DMS53 treated with DMSO at 0.1 percent for 48 hours (cell line): ENCODE data around the gene OLFML2A.

Experiments
- DNase-seq: peaks from one replicate; lab custom pipeline; 2025; ENCODE audit not compliant: unreplicated experiment; lab: John Stamatoyannopoulos, UW

OLFML2A gene

GRCh38 chr9:124794902-124795491 lies 18.1 kb downstream of the OLFML2A start:
- no peak for DNase-seq

GRCh38 chr9:124795881-124796431 lies 19.0 kb downstream of the OLFML2A start:
- no peak for DNase-seq

- no peak for DNase-seq
Observed at GRCh38 chr9:124797343-124798103, 20.6 kb downstream of the OLFML2A start.

- DNase-seq: no peak
Observed at GRCh38 chr9:124799274-124800006, 22.5 kb downstream of the OLFML2A start.

DNA sequence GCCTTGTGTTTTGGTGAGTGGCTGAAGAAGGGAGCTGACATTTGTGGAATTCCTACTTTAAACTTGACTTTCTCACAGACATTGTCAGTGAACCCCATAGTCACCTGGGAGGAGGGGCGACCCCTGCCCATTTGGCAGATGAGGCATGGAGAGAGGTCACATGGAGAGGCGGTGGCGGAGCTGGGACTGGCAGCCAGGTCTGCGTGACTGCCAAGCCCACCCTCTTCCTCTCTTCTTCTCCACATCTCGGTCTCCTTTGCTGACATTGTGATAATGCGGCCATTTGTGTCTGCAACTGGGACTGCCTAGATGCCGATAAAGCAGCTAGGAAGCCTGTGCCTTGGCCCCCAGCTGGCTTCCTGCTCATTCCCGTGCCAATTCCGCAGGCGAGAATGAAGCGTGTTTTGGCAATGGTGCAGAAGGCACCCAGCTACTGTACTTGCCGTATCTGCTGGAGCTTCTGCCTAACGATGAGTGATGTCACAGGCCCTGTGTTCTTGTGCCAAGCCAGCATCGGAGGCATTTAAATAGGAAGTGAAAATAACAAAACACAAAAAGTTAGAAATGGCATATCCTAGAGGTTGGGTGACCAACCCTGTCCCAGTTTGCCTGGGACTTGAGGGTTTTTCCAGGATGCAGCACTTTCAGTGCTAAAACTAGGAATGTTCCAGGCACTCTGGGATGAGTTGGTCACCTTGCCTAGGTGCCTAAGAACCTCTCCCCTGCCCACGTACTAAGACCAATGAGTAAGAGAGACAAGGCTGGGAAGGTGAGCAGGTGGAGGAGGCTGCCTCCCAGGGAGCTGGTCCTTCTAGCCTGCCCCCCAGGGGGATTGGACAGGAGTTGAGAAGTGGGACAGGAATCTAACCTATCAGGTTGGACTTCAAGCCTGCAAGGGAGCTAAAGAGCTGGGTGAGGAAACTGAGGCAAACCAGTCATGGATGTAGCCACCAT lies 23.6 kb downstream of the OLFML2A start:
- no peak for DNase-seq

DNA sequence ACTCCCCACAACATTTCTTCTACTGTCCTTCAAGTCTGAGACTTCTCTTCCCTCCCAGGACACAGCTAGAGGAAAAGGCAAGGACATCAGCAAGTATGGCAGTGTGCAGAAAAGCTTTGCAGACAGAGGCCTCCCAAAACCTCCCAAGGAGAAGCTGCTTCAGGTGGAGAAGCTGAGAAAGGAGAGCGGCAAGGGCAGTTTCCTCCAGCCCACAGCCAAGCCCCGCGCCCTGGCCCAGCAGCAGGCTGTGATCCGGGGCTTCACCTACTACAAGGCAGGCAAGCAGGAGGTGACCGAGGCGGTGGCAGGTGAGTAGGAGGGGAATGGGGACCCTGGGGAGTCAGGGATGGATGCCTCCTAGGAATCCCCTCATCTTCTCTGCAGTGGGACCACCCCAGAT lies 24.4 kb downstream of the OLFML2A start:
- no peak for DNase-seq

DNA sequence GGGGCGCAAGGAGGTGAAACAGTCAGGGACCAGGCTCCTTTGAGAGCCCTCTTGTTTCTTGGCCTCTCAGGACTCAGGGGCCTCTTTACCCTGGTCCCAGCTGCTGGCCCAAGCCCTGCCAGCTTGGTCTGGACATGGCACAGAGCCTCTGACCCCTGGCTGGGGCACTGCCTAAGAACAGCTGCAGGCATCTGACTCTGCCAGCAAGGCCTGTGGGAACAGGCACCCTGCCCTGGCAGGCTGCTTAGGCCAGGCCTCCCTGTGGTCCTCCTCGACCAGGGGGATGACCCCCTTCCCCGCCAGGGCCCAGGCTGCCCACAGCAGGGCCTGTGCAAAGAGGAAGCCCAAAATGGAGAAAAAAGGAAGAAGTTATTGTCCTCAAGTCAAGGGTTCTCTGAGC lies 25.5 kb downstream of the OLFML2A start:
- no peak for DNase-seq

DNA sequence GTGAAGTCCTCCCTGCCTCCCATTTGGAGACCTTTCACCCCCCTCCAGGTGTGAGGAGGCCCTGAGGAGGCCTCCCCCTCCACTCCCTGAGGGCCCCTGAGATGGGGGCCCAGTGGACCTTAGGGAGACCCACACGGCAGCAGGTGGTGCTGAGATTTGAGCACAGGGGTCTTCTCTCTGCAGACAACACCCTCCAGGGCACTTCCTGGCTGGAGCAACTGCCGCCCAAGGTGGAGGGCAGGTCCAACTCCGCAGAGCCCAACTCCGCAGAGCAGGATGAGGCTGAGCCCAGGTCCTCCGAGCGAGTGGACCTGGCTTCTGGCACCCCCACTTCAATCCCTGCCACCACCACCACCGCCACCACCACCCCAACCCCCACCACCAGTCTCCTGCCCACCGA lies 27.0 kb downstream of the OLFML2A start:
- DNase-seq: no peak

DNA sequence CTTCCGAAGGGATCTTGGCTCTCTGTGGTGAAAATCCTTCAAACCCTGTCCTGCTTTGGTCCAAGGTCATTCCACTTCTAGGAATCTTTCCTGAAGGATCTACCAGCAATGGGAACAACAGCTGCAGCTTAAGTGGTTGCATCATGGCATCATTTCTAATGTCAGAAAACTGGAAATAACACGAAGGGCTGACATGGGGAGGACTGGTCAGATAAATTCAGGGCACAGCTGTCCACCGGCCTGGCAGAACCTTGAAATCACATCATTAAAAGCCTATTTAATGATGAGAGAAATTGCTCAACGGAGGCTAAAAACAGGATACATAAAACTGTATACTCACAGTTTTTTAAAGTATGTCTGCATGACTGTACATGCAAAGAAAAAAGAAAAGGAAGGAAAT lies 28.3 kb downstream of the OLFML2A start:
- DNase-seq: no peak

DNA sequence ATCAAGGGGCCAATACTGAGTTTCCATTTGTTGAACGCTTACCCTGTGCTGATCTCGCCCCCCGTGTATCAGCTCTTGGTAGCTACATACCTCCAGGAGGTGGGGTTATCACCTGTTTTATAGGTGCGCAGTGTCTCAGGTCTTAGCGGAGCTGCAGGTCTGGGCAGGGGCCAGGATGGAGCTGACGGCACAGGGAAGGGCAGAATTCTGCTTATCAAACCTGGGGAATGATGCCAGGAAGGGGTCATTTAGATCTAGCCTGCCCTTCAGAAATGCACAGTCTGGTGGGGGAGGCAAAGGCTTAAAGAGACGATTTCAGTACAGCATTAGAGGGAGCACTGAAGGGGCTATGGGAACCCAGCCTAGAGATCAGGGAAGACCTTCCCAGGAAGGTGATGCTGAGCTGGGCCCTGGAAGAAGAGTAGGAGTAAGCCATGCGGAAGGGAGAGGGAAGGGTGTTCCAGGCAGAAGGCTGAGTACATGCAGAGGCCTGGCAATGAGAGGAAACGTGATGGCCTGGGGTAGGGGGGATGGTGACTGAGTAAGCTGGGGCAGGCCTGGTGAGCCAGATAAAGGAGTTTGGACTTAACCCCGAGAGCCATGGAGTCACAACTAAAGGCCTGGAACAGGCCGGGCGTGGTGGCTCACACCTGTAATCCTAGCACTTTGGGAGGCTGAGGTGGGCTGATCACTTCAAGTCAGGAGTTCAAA lies 31.5 kb downstream of the OLFML2A start:
- DNase-seq: no peak

- DNase-seq: no peak
Observed at GRCh38 chr9:124809211-124809610, 32.3 kb downstream of the OLFML2A start.

GRCh38 chr9:124809741-124810500 lies 33.0 kb downstream of the OLFML2A start:
- DNase-seq: no peak

- no peak for DNase-seq
Observed at GRCh38 chr9:124810663-124811355, 33.9 kb downstream of the OLFML2A start.

GRCh38 chr9:124812441-124812876 lies 35.5 kb downstream of the OLFML2A start:
- DNase-seq: no peak

DNA sequence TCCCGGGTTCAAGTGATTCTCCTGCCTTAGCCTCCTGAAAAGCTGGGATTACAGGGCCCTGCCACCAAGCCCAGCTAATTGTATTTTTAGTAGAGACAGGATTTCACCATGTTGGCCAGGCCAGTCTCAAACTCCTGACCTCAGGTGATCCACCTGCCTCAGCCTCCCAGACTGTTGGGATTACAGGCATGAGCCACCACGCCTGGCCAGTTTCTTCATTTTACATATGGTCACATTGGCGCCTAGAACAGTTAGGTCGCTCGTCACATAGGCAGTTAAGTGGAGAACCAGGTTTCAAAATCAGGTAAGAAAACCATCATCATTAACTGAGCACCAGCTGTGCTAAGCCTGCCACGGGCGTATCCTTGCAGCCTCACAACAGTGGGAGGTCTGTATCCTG lies 36.1 kb downstream of the OLFML2A start:
- DNase-seq: no peak

GRCh38 chr9:124813501-124814163 lies 36.7 kb downstream of the OLFML2A start:
- DNase-seq: no peak

GRCh38 chr9:124814164-124814535 lies 37.2 kb downstream of the OLFML2A start:
- no peak for DNase-seq

DNA sequence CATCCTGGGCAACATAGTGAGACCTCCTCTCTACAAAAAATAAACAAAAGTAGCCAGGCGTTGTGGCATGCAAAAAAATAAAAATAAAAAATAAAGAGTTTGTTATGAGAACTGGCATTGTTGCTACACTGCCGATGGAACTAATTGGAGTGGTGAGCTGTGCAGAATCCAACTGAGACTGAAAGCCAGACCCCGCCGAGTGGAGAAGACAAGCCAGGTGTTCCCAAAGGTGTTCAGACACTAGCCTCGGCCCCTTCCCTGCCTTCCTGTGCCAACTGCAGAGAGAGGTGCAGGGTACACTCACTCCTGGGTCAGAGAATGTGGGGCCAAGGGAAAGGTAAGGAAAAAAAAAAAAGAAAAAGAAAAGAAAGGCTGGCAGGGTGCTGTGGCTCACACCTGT lies 38.7 kb downstream of the OLFML2A start:
- no peak for DNase-seq
